HuH-7 (cell line): Measurements from ENCODE around the gene OR2B6.
"Not testable (repeated sequence)": the region's sequence is repeated elsewhere in the genome, so short reads cannot be mapped to it uniquely, and the experiment has no call there.

Source experiments
- DNase-seq: peaks from one replicate; pipeline ENCODE4 v3.0.0; 2011; ENCODE audit warnings: low spot score

Gene OR2B6

DNA sequence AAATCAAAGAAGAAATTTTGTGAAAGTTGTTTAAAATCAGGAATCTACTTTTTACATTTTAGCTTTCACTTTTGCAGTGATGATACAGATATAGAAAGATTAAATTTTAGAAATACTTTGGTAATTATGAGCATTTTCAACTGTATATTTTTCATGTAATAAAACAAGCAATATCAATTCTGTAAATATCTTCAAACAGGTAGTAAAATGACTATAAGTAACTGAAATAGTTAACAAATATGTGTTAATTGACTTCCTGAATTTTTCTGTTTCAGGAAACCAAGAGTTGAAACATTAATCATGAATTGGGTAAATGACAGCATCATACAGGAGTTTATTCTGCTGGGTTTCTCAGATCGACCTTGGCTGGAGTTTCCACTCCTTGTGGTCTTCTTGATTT lies at the start of gene OR2B6:
Gene OR2B6, plus strand, starts transcription at position 301 of the 400 bp plus-strand sequence. Its CDS starts 0 bp downstream, at position 301.
- no peak for DNase-seq

DNA sequence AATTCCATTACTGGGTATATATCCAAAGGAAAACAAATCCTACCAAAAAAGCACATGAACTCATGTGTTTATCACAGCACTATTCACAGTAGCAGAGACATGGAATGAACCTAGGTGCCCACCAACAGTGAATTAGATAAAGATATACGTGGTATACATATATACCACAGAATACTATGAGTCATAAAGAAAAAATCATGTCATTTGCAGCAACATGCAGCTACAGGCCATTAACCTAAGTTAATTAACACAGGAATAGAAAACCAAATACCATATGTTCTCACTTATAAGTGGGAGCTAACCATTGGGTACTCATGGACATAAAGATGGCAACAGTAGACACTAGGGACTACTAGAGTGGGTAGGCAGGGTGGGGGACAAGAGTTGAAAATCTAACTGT lies 49.0 kb upstream of the OR2B6 start:
- DNase-seq = no peak

DNA sequence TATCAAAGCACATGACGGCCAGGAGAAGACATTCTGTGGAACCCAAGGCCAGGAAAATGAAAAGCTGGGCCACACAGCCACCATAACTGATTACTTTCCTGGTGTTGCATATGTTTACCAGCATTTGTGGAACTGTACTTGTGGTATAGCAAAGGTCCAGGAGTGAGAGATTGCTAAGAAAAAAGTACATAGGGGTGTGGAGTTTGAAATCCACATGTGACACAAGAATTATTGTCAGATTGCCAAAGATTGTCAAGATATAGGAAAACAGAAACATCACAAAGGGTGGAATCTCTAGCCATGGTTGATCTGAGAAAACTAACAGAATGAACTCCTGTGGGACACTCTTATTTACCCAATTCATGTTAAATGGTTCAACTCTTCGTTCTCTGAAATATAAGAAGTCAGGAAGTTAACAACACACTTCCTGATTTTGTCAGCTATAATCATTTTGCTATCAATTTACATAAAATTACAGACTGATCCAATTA lies 45.0 kb upstream of the OR2B6 start, which contains the start of gene OR2B2:
Gene OR2B2, minus strand, starts transcription at position 441 of the 491 bp plus-strand sequence. Its CDS starts 77 bp downstream, at position 364.
- DNase-seq = no peak

DNA sequence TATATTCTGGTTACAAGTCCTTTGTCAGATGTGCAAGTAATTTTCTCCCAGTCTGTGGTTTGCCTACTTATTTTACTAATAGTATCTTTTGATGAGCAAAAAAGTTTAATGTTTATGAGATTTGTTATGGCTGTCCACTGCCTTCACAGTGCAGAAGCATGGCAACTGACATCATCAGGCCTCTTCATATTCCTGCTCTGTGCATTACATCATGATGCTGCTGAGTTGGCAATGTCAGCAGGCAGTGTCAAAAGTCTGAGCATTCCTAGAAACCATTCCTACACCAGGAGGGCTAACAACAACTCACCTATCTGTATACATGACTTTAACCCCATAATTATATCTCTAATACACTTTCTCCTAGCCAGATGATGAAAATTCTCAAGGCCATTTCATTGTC lies 34.1 kb upstream of the OR2B6 start:
- DNase-seq = no peak

DNA sequence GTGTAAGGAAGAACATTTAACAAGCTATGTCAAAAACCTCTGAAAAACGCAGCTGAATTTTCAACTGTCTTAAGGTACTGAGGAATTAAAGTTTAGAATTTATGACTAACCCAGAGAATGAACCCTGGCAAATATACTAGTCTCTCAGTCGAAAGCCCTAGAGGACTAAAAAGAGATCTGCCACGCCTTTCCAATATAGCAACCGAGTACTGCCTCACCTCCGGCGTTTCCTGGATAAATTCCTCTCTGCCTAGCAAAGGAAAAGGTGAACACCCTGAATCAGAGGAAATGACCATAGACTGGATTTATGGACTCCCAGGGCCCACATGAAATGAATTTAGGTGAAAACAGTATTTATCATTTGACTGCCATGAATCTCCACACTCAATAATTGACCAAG lies 32.9 kb upstream of the OR2B6 start:
- no peak for DNase-seq

DNA sequence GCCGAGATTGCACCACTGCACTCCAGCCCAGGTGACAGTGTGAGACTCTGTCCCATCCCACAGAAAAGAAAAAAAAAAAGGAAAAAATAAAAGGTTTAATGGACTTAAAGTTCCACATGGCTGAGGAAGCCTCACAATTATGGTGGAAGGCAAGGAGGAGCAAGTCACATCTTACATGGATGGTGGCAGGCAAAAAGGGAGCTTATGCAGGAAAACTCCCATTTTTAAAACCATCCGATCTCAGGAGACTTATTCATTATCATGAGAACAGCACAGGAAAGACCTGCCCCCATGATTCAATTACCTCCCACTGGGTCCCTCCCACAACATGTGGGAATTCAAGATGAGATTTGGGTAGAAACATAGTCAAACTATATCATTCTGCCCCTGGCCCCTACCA lies 29.0 kb upstream of the OR2B6 start:
- not testable (repeated sequence) for DNase-seq

DNA sequence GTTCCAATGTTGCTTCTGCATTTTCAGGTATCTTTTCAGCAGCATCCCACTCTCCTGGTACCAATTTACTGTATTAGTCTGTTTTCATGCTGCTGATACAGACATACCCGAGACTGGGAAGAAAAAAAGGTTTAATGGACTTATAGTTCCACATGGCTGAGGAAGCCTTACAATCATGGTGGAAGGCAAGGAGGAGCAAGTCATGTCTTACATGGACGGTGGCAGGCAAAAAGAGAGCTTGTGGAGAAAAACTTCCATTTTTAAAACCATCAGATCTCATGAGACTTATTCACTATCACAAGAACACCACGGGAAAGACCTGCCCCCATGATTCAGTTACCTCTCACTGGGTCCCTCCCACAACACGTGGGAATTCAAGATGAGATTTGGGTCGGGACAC lies 27.1 kb upstream of the OR2B6 start:
- DNase-seq = not testable (repeated sequence)

DNA sequence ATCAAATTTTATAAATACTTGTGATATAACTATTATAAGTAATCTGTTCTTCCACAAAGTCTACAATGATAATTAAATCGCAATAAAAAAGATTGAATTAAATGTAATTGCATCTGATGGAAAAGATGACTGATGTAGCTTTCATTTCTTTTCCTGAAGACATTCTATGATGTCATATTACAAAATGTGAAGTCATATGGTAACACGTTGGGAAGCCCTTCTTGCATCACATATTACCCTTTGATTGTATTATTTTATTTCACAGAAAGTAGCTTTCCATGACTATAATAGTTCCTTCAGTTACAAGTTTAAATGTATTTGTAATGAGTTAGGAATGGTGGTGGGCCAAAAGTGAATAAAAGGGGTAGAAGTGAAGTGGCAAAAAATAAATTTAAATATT lies 25.8 kb upstream of the OR2B6 start:
- DNase-seq = no peak

DNA sequence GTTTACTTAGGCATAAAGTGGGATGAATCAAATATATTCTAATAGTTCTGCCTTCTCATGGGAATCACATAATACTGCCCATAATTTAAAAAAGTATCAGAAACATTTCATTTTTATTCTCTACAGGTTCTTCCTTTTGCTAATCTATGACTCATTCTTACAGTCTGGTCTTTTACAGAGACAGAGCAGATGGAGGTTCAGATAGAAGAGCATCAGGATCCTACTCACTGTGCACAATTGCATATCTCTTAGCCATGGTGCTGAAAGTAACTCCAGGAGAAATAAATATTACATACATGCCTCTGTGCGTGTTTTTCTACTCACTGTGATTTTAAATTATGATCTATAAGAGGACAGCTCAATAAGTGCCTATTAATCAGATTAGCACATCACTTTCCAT lies 16.3 kb upstream of the OR2B6 start:
- DNase-seq = no peak

DNA sequence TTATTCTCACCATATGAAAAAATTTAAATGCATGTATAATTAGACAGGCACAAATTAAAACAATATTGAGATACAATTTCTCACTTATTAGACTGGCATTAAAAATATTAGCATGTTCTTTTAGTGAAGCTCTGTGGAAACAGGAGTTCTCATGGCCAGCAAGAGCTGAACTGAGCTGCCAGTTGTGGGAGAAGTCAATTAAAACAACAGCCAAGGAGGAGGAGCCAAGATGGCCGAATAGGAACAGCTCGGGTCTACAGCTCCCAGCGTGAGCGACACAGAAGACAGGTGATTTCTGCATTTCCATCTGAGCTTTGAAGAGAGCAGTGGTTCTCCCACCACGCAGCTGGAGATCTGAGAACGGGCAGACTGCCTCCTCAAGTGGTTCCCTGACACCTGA lies 14.0 kb upstream of the OR2B6 start:
- DNase-seq = not testable (repeated sequence)

DNA sequence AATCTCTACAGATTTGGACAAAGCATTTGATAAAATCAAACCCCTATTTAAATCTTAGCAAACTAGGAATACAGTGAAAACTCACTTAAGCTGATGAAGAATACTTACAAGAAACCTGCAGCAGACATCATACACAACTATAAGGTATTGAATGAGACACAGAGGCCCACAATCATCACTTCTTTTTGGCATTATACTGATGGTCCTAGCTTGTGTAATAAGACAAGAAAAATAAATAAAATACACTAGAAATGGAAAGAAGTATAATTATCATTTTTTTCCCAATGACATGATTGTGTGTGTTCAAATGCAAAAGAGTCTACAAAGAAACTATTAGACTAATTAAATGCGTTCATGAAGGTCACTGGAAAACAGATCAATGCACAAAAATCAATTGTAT lies 8.8 kb upstream of the OR2B6 start:
- no peak for DNase-seq

DNA sequence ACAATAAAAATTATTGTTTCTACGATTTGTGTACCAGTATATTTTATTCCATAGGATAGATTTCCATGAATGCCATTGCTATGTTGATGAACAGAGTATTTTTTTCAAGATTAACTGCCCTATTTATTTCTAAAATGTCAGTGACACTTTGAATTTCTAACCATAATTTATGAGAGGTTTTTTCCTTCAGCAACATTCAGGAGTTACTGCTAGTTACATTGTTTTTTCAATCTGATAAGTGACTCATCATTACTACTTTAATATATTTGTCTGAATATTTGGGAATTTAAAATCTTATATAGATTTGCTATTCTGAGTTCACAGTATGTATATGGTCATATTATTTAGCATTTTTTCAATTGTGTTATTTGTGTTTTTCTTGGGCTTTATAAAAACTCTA lies 6.0 kb upstream of the OR2B6 start:
- no peak for DNase-seq

DNA sequence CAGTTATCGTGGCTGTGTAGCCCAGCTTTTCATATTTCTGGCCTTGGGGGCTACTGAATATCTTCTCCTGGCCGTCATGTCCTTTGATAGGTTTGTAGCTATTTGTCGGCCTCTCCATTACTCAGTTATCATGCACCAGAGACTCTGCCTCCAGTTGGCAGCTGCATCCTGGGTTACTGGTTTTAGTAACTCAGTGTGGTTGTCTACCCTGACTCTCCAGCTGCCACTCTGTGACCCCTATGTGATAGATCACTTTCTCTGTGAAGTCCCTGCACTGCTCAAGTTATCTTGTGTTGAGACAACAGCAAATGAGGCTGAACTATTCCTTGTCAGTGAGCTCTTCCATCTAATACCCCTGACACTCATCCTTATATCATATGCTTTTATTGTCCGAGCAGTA lies 475 bp downstream of the OR2B6 start:
- no peak for DNase-seq

DNA sequence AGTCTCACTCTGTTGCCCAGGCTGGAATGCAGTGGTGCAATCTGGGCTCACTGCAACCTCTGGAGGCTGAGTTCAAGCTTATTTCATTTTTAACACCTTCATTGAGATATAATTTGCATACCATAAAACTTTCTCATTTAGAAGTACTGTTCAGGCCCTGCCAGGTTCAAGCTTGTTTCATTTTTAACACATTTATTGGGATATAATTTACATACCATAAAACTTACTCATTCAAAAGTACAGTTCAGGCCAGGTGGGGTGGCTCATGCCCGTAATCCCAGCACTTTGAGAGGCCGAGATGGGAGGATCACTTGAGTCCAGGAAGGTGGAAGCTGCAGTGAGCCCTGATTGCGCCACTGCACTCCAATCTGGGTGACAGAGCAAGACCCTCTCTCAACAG lies 5.5 kb downstream of the OR2B6 start:
- no peak for DNase-seq

DNA sequence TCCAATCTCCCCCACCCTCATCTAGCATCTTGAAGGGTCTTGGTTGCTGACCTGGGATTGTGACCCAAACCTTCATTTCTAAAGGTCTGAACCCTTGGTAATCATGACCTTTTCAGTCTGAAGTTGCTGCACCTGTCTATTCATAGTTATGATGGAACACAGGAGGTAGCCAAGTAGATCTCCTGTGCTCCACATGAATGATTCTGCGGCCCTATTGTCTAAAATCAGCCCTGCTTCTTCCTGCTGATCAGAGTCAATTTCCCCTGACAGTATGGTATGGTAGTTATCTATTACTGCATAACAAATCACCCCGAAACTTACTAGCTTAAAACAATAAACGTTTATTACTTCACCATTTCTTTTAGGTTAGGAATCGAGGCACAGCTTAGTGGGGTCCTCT lies 9.0 kb downstream of the OR2B6 start:
- no peak for DNase-seq

DNA sequence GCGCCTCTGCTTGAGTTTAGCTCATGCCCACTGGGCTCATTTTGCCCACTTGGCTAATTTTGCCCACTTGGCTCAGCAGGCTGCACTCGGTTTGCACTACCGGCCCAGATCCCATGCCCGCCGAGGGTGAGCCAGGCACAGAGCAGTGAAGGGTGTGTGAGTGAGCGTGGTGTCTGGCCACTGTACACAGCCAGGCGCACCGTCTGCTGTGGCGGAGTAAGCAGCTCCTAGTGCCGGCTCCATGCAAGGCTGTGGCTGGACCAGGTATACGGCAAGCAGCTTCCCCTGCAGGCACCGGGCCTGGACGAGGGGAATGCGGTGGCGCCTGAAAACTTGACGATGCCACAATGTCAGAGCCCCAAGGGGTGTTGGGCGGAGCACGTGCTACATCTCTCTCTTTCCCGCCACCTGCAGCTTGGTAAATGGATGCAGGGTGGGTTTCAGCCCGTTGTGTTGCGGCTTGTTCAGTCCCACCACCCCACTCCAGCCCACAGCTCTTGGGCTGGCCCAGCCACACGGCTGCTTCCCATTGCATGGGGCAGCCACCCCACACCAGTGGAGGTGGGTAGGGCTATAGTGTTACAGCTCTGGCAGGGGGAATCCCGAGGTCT lies 9.9 kb downstream of the OR2B6 start:
- DNase-seq = no peak

DNA sequence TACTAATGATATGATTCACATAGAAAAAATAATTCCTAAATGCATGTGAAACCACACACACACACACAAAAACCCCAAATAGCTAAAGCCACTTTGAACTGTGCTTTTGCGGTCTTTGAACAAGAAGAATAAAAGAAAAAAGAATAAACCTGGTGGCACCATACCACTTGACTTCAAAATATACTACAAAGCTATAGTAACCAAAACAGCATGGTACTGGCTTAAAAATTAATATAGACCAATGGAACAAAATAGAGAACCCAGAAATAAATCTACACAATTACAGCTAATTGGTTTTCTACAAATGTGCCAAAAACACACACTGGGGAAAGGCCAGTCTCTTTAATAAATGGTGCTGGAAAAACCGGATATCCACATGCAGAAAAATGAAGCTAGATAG lies 13.4 kb downstream of the OR2B6 start:
- DNase-seq = no peak

DNA sequence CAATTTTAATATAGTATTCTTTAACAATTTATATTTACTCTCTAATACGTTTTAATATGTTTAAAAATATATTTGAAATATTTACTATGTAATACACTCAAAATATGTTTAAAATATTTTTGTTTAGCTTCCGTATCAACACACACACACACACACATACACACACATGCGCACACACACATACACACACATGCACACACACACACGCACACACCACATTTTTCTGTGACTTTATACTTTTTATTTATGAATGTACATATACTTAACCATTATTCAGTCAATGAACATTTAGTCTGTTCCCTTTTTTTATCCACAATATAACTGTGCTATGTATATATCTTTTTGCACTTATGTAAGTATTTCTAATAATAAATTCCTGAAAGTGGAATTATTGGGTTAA lies 15.7 kb downstream of the OR2B6 start:
- DNase-seq = no peak

DNA sequence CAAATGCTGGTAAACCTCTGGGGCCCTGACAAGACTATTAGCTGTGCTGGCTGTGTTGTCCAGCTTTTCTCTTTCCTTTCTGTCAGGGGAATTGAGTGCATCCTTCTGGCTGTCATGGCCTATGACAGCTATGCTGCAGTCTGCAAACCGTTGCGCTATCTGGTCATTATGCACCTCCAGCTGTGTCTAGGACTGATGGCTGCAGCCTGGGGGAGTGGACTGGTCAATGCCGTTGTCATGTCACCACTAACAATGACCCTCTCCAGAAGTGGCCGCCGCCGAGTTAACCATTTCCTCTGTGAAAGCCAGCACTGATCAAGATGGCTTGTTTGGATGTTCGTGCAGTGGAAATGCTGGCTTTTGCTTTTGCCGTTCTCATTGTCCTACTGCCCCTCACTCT lies 20.3 kb downstream of the OR2B6 start:
- no peak for DNase-seq

DNA sequence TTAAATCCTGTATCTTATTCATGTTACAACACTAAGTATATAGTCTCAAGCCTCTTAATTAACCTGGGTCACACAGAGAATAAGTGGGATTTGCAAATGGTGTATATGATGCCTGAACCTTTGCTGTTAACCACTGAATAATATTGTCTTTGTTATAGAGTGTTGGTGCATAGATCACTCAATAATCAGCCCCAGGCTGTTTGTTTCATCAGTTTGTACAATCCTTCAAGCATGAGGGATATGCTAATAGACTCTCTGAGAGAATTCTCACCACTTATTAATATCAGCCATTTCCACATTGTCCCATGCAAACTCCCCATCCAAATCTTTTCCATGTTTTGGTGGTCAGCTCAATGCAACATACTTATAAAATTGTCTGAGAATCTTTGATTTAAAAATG lies 21.7 kb downstream of the OR2B6 start:
- DNase-seq = no peak

DNA sequence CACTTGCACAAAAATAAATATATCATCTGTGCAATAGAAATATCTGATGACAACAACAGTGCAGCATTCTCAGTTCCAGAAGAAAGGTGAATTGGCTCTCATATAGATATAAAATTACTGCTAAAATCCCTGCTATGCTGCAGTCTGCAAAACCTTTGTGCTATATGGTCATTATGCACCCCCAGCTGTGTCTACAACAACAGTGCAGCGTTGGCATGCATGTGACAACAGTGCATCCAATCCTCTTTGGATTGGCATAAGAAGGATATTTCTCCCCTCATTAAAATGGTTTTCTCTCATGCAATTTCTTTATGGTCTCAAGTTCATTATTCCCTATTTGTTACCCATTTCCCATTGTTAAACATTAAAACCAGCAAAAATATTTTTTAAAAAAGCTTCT lies 23.1 kb downstream of the OR2B6 start:
- DNase-seq = no peak

DNA sequence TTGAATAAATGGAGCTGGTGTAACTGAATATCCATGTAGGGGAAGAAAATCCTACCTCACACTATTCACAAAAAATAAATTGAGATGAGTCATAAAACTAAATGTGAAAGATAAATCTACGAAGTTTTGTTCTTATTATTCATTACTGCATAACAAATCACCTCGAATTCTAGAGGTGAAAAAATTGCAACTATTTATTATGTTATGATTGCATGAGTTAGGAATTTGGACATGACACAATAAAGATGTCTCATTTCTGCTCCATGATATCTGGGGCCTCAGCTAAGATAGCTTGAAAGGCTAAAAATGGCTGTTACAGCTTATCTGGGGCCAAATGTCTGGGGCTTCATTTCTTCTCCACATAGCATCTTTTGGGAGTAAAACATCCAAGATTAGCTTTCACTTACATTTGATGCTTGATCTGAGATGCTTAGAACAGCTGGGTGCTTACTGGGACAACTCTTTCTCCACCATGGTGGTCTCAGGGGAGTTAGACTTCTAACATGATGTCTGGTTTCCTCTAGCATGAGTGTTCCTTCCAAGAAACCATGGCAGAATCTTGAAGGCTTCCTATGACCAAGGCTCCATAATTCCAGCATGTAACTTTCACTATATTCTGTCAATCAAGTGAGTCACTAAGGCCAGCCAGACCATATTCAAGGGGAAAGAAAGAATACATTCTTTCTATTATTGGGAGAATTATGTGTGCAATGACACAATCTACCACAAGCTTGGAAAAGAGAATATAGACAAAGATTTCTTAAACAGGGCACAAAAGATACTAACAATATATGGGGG lies 30.1 kb downstream of the OR2B6 start:
- no peak for DNase-seq

DNA sequence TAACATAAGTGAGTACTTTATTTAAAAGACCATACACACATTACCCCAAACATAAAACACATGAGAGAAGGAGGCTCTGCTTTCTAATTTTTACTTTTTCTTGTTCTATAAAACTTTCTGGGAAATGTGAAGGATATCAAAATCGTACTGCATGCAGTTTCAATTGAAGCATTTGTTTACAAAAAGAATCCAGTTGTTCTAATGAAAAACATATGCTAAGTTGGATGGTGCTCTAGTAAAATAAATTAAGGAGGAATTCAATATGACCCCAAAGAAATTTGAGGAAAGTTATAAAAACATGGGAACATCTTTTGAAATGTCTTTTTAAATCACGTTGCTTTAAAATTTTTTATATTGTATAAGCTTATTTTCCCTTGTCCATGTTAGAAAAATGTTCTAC lies 37.6 kb downstream of the OR2B6 start:
- DNase-seq = no peak
